GM12878 (cell line): ENCODE data around the gene FAM107A. TPM values are rescaled to one million over a fixed set of nuclear protein-coding genes. Genes with fewer than 3 reads are reported as not detected.

ENCODE experiments used
- ATAC-seq: fragments of 200-7000 bp; cut with Tn5 transposase; 3 replicates; pipeline ENCODE4 v1.9.1; 2020; ENCODE audit warnings: mild to moderate bottlenecking, moderate library complexity
- BruUV-seq: library from RNA; stranded (reverse); fragments of 400-500 nt; replicated peaks from 2 replicates; lab custom pipeline; 2021; lab: Mats Ljungman, UMichigan
- CTCF ChIA-PET: fragments of 300-600 bp; sonication (Branson Sonifier 250); formaldehyde crosslinking; extraction: SDS; loops from one replicate; lab custom pipeline; 2021; ENCODE audit warnings: inconsistent platforms; lab: Yijun Ruan, JAX
- POLR2A ChIA-PET: fragments of 350-600 bp; formaldehyde crosslinking; extraction: SDS; loops from one replicate; lab custom pipeline; 2021; ENCODE audit warnings: inconsistent platforms; lab: Charles Lee
- RAD21 ChIA-PET: fragments of 300-600 bp; sonication (Branson Sonifier 250); formaldehyde crosslinking; loops from one replicate; lab custom pipeline; 2023; ENCODE audit warnings: antibody characterized with exemption; ENCODE audit not compliant: unreplicated experiment; lab: Charles Lee
- SMC1A ChIA-PET: fragments of 300-600 bp; sonication (Branson Sonifier 250); formaldehyde crosslinking; loops from one replicate; lab custom pipeline; 2023; ENCODE audit not compliant: unreplicated experiment, uncharacterized antibody; lab: Charles Lee
- DNase-seq: peaks from one replicate; pipeline ENCODE4 v3.0.0-alpha.2; 2011; ENCODE audit warnings: low read depth, low spot score
- FAIRE-seq: peaks from 3 replicates; lab custom pipeline; 2011; peaks lifted over from hg19 to GRCh38; lab: Jason Lieb, UNC
- H2AFZ ChIP-seq: 2 replicates; pipeline ENCODE4 v1.6.0; 2011; ENCODE audit warnings: low read depth, low read length, control low read depth; ENCODE audit not compliant: control insufficient read depth
- H3K27ac ChIP-seq: 2 replicates; pipeline ENCODE4 v1.5.1; 2011; ENCODE audit warnings: control low read depth; ENCODE audit not compliant: control insufficient read depth, insufficient read depth
- H3K27me3 ChIP-seq, 2 experiments: replicated peaks in 1 of 2; 2 replicates each; pipeline versions ENCODE4 v1.6.0 to v1.6.1; 2011; ENCODE audit warnings: low read length in 1 of 2; ENCODE audit not compliant: control insufficient read depth in 2 of 2, insufficient read depth in 2 of 2
- H3K36me3 ChIP-seq, 2 experiments: 2 replicates each; pipeline ENCODE4 v1.5.1; 2011; ENCODE audit warnings: low read length in 1 of 2; ENCODE audit not compliant: control insufficient read depth in 2 of 2, insufficient read depth in 2 of 2
- H3K4me1 ChIP-seq: 2 replicates; pipeline ENCODE4 v1.6.1; 2011; ENCODE audit warnings: mild to moderate bottlenecking, low read length, moderate library complexity, mixed read lengths; ENCODE audit not compliant: control insufficient read depth, insufficient read depth
- H3K4me2 ChIP-seq: 2 replicates; pipeline ENCODE4 v1.6.0; 2011; ENCODE audit warnings: control low read depth; ENCODE audit not compliant: control insufficient read depth, insufficient read depth
- H3K4me3 ChIP-seq: fragments of 200-600 bp; sonication (generic); 2 replicates; pipeline ENCODE4 v1.5.1; 2016
- H3K79me2 ChIP-seq: 2 replicates; pipeline ENCODE4 v1.6.0; 2011; ENCODE audit warnings: low read length; ENCODE audit not compliant: control insufficient read depth, insufficient read depth
- H3K9ac ChIP-seq: 2 replicates; pipeline ENCODE4 v1.8.0; 2011; ENCODE audit warnings: low read length, control low read depth, mixed read lengths; ENCODE audit not compliant: control insufficient read depth, insufficient read depth
- H3K9me3 ChIP-seq: replicated peaks from 3 replicates; pipeline ENCODE4 v1.5.1; 2011; ENCODE audit warnings: mild to moderate bottlenecking, low read length; ENCODE audit not compliant: control insufficient read depth, insufficient read depth
- H4K20me1 ChIP-seq: 2 replicates; pipeline ENCODE4 v1.6.0; 2011; ENCODE audit not compliant: control insufficient read depth, insufficient read depth
- MAX ChIP-seq: IDR thresholded peaks from 2 replicates; pipeline ENCODE4 v1.6.1; 2012; ENCODE audit warnings: low read depth, low read length, improper control_type of control experiment
- MLLT1 ChIP-seq: fragments of 450-650 bp; IDR thresholded peaks from 2 replicates; pipeline ENCODE4 v1.6.1; 2016; ENCODE audit warnings: mild to moderate bottlenecking
- NKRF ChIP-seq: fragments of 450-650 bp; conservative IDR thresholded peaks from 2 replicates; pipeline ENCODE4 v1.6.1; 2017; ENCODE audit warnings: mild to moderate bottlenecking, moderate library complexity
- SMC3 ChIP-seq: IDR thresholded peaks from 2 replicates; pipeline ENCODE4 v1.6.1; 2011; ENCODE audit warnings: low read length, improper control_type of control experiment, borderline replicate concordance
- STAT1 ChIP-seq: fragments of 450-650 bp; conservative IDR thresholded peaks from 2 replicates; pipeline ENCODE4 v1.6.1; 2014; ENCODE audit warnings: antibody characterized with exemption, mild to moderate bottlenecking
- STAT3 ChIP-seq: IDR thresholded peaks from 2 replicates; pipeline ENCODE4 v1.6.1; 2011; ENCODE audit warnings: low read depth, low read length, improper control_type of control experiment
- ZBED1 ChIP-seq: IDR thresholded peaks from 2 replicates; pipeline ENCODE4 v1.6.1; 2016; ENCODE audit warnings: borderline replicate concordance
- ZNF592 ChIP-seq: fragments of 450-650 bp; IDR thresholded peaks from 2 replicates; pipeline ENCODE4 v1.6.1; 2017; ENCODE audit warnings: mild to moderate bottlenecking, moderate library complexity
- ZSCAN29 ChIP-seq: fragments of 450-650 bp; IDR thresholded peaks from 2 replicates; pipeline ENCODE4 v1.6.1; 2017; ENCODE audit warnings: mild to moderate bottlenecking, moderate library complexity
- WGBS: methylation state at CpG from one replicate; pipeline ENCODE4 v1.1.6; 2016; ENCODE audit warnings: low lambda C conversion rate; ENCODE audit not compliant: insufficient replicate concordance, insufficient coverage; ENCODE audit errors: missing lambda C conversion rate; 5-methylcytosine and 5-hydroxymethylcytosine counted together
- in situ Hi-C: fragments of 300-500 bp; cut with MboI; formaldehyde crosslinking; loops from 9 replicates; pipeline ENCODE4 v1.14.3; 2018; ENCODE audit warnings: mixed read lengths
- intact Hi-C: fragments of 100-400 bp; cut with micrococcal nuclease; formaldehyde crosslinking; loops from one replicate; pipeline ENCODE4 v1.14.2; 2022; ENCODE audit not compliant: unreplicated experiment
- polyA plus RNA-seq, 11 experiments: library from polyadenylated mRNA; depleted of rRNA in 4 of 11; unstranded in 6 of 11; stranded (reverse) in 5 of 11; fragments of >200 nt; fragmentation: Nextera tagmentation in 4 of 11; fragmentation: Illumina TruSeq in 1 of 11; extraction: Ambion mirVana in 4 of 11; extraction: Trizol in 1 of 11; gene quantifications; 1 replicate in 1 of 11; 2 replicates in 10 of 11; pipeline versions ENCODE4 v1.2.1 to v1.2.3, GENCODE V29; 2011 to 2016; ENCODE audit warnings: inconsistent platforms in 2 of 11, missing spikeins in 2 of 11, low read depth in 1 of 11
- total RNA-seq, 4 experiments: library from RNA; depleted of rRNA in 3 of 4; stranded (reverse); fragments of >200 nt in 3 of 4; fragmentation: Illumina TruSeq in 1 of 4; extraction: Trizol in 1 of 4; gene quantifications; 2 replicates each; pipeline versions ENCODE4 v1.2.1 to v1.2.3, GENCODE V29; 2013 to 2021

Gene FAM107A
- total and polyA plus RNA-seq, 10 of the 15 experiments (the other 5 are each of a cell fraction or from before 2014, with no cell fraction given), result not detected

- TF ChIP-seq STAT1 (no peak), STAT3 (no peak), ZNF592 (no peak), MAX (no peak)
Observed at GRCh38 chr3:58623478-58623877, 46.3 kb upstream of the FAM107A start (continued).

- in situ Hi-C loops (loop anchor here (10.0 kb wide), 1 partner anchor 438 kb away; no protein-coding TSS in a partner anchor), intact Hi-C loops (no loop called here)
- DNase-seq, result no peak
- Histone ChIP-seq H4K20me1 (no peaks in the 10 kb centered on the region; the same call in 1 of the 2 replicates), H3K27ac (no peak overlapping the region), H3K4me2 (no peak overlapping the region), H3K9ac (no peak overlapping the region), H3K4me3 (no peak overlapping the region), H3K79me2 (no peaks in the 10 kb centered on the region), H3K4me1 (no peaks in the 10 kb centered on the region), H3K9me3 (no peaks in the 10 kb centered on the region), H2AFZ (no peak overlapping the region), H3K27me3 (peaks cover 0 to 1% of the 10 kb centered on the region in 2 experiments; a peak in 2 of 4 replicates), H3K36me3 (no peaks in the 10 kb centered on the region)
- TF ChIP-seq MLLT1 (no peak), NKRF (no peak), SMC3 (no peak), ZSCAN29 (no peak), ZBED1 (no peak)
- BruUV-seq, result no TSS peak
- 36% methylated on average over 8 of the region's 8 CpGs for WGBS
- no peak for ATAC-seq
- FAIRE-seq, result no peak
- ChIA-PET SMC1A (no interaction called here), CTCF (interaction anchor here (1.4 kb wide), 1 partner anchor 53 kb away, joined by 3 read pairs; no protein-coding TSS in a partner anchor), RAD21 (no interaction called here), POLR2A (no interaction called here)
Observed at GRCh38 chr3:58622892-58623291, 45.7 kb upstream of the FAM107A start.
